NCI-H1105 treated with DMSO at 0.1 percent for 48 hours (cell line): ENCODE measurements around the gene WT1.

Experiments used
- DNase-seq: peaks from one replicate; lab custom pipeline; 2025; lab: John Stamatoyannopoulos, UW

WT1 gene

GRCh38 chr11:32421992-32422391, 13.3 kb downstream of the WT1 start:
- no peak for DNase-seq

GRCh38 chr11:32420937-32421901, 14.1 kb downstream of the WT1 start:
- no peak for DNase-seq

- DNase-seq: no peak
Measured at GRCh38 chr11:32420139-32420538, 15.2 kb downstream of the WT1 start.

GRCh38 chr11:32418836-32419235, 16.5 kb downstream of the WT1 start:
- DNase-seq: no peak

- DNase-seq: no peak
Measured at GRCh38 chr11:32417806-32418205, 17.5 kb downstream of the WT1 start.

- no peak for DNase-seq
Measured at GRCh38 chr11:32416301-32416700, 19.0 kb downstream of the WT1 start.

- no peak for DNase-seq
Measured at GRCh38 chr11:32414925-32415324, 20.4 kb downstream of the WT1 start.

GRCh38 chr11:32411942-32412615, 23.3 kb downstream of the WT1 start:
- no peak for DNase-seq

- no peak for DNase-seq
Measured at GRCh38 chr11:32405592-32405991, 29.7 kb downstream of the WT1 start.

- DNase-seq: no peak
Measured at GRCh38 chr11:32402836-32403235, 32.5 kb downstream of the WT1 start.

- DNase-seq: no peak
Measured at GRCh38 chr11:32400670-32401369, 34.5 kb downstream of the WT1 start.

GRCh38 chr11:32400196-32400595, 35.1 kb downstream of the WT1 start:
- no peak for DNase-seq

GRCh38 chr11:32396991-32397390, 38.3 kb downstream of the WT1 start:
- no peak for DNase-seq

- peak; percentile 76 for DNase-seq
Measured at GRCh38 chr11:32396331-32396730, 39.0 kb downstream of the WT1 start.

- no peak for DNase-seq
Measured at GRCh38 chr11:32395127-32395526, 40.2 kb downstream of the WT1 start.

GRCh38 chr11:32392840-32393239, 42.5 kb downstream of the WT1 start:
- no peak for DNase-seq

- DNase-seq: no peak
Measured at GRCh38 chr11:32391956-32392553, 43.3 kb downstream of the WT1 start.

- no peak for DNase-seq
Measured at GRCh38 chr11:32391479-32391878, 43.9 kb downstream of the WT1 start.

GRCh38 chr11:32390712-32391111, 44.6 kb downstream of the WT1 start:
- no peak for DNase-seq

- DNase-seq: no peak
Measured at GRCh38 chr11:32388871-32389770, 46.2 kb downstream of the WT1 start.

- DNase-seq: no peak
Measured at GRCh38 chr11:32388365-32388764, 47.0 kb downstream of the WT1 start.
